Natural killer cell (primary cell): ENCODE results near the gene ARID4B. TPM values are rescaled to one million over a fixed set of nuclear protein-coding genes. Genes with fewer than 3 reads are reported as not detected.
A peak's percentile ranks its signal among the peaks of the same experiment; 100 is the strongest.
"Not testable (repeated sequence)": the region's sequence is repeated elsewhere in the genome, so short reads cannot be mapped to it uniquely, and the experiment has no call there.

ENCODE experiments used
- ATAC-seq, 3 donors: fragments of 150-1000 bp in 2 of 3; fragments of 200-7000 bp in 1 of 3; cut with Tn5 transposase; 1 replicate in 1 of 3; 2 replicates in 2 of 3; pipeline ENCODE4 v1.10.0; 2021; ENCODE audit warnings: mild to moderate bottlenecking in 2 of 3, moderate library complexity in 2 of 3
- DNase-seq, 2 donors: peaks; one replicate each; pipeline versions ENCODE4 v3.0.0 to v3.0.0-alpha.2; 2013 to 2021; ENCODE audit warnings: mixed read lengths in 1 of 2
- H3K27ac ChIP-seq: one replicate; pipeline ENCODE4 v1.5.1; 2013; ENCODE audit warnings: mild to moderate bottlenecking, low read length
- H3K27me3 ChIP-seq: one replicate; pipeline ENCODE4 v1.6.1; 2013; ENCODE audit warnings: low read length; ENCODE audit not compliant: control insufficient read depth, insufficient read depth
- H3K36me3 ChIP-seq: one replicate; pipeline ENCODE4 v1.6.1; 2013; ENCODE audit warnings: low read length; ENCODE audit not compliant: control insufficient read depth, insufficient read depth
- H3K4me1 ChIP-seq: one replicate; pipeline ENCODE4 v1.6.1; 2013; ENCODE audit warnings: low read length; ENCODE audit not compliant: control insufficient read depth, insufficient read depth
- H3K4me3 ChIP-seq: one replicate; pipeline ENCODE4 v1.5.1; 2013; ENCODE audit warnings: low read length
- H3K9me3 ChIP-seq: one replicate; pipeline ENCODE4 v1.6.1; 2013; ENCODE audit warnings: low read length; ENCODE audit not compliant: control insufficient read depth, insufficient read depth
- H3K27ac Mint-ChIP-seq, 2 donors: one replicate each; pipeline ENCODE4 v1.8.0; 2022; ENCODE audit warnings: mild to moderate bottlenecking in 2 of 2, mixed read lengths in 2 of 2, moderate library complexity in 1 of 2
- H3K27me3 Mint-ChIP-seq, 2 donors: one replicate each; pipeline ENCODE4 v1.8.0; 2022; ENCODE audit warnings: low read depth in 2 of 2, mixed read lengths in 2 of 2
- H3K36me3 Mint-ChIP-seq: one replicate; pipeline ENCODE4 v1.8.0; 2022; ENCODE audit warnings: mixed read lengths
- H3K4me1 Mint-ChIP-seq, 2 donors: one replicate each; pipeline ENCODE4 v1.8.0; 2022; ENCODE audit warnings: mixed read lengths in 2 of 2
- H3K4me3 Mint-ChIP-seq: one replicate; pipeline ENCODE4 v1.8.0; 2022; ENCODE audit warnings: mild to moderate bottlenecking, moderate library complexity, mixed read lengths
- H3K9me3 Mint-ChIP-seq, 2 donors: one replicate each; pipeline ENCODE4 v1.8.0; 2022; ENCODE audit warnings: mixed read lengths in 2 of 2
- WGBS: methylation state at CpG from one replicate; pipeline ENCODE4 v1.1.7; 2013; ENCODE audit warnings: missing lambda C conversion rate; ENCODE audit not compliant: insufficient coverage; 5-methylcytosine and 5-hydroxymethylcytosine counted together
- intact Hi-C: fragments of 100-400 bp; cut with micrococcal nuclease; formaldehyde crosslinking; loops from one replicate; pipeline ENCODE4 v1.14.2; 2022
- total RNA-seq, 4 donors: library from RNA; stranded (reverse); fragments of 120-200 nt in 1 of 4; gene quantifications; one replicate each; pipeline versions ENCODE4 v1.2.3 to v1.2.4, GENCODE V29; 2013 to 2022
- TF ChIP-seq, protein P1 (sequence below): fragments of 200-600 bp; IDR thresholded peaks from one replicate; pipeline ENCODE4 v1.8.0; 2022; ENCODE audit warnings: antibody characterized with exemption

The ARID4B gene
- total RNA-seq, 3 donors from 2014 or later (not counting 1 experiment from before 2014, with no cell fraction given), result 161 to 189 (median 178) TPM

DNA sequence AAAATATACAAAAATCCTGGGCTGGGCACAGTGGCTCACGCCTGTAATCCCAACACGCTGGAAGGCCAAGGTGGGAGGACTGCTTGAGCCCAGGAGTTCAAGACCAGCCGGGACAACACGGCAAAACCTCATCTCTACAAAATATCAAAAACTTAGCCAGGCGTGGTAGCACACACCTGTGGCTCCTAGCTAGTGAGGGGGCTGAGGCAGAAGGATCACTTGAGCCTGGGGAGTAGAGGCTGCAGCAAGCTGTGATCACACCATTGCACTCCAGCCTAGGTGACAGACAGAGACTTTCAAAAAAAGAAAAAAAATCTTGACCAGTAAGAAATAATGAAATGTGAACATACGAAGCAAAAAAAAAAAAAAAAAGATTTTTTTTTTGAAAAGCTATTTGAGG lies 52.1 kb downstream of the ARID4B start:
- H3K9me3 ChIP-seq, result no peaks in the 10 kb centered on the region
- no peaks in the 10 kb centered on the region for H3K27me3 ChIP-seq
- no peaks in the 10 kb centered on the region for H3K9me3 Mint-ChIP-seq
- WGBS, result 76% methylated on average over 4 of the region's 6 CpGs
- H3K4me3 Mint-ChIP-seq, result peak overlapping the region; percentile 41
- ATAC-seq, result peak; percentile 59 to 70 (median 67)
- H3K36me3 Mint-ChIP-seq, result no peaks in the 10 kb centered on the region
- intact Hi-C loops, result no loop called here
- TF ChIP-seq, protein P1, sequence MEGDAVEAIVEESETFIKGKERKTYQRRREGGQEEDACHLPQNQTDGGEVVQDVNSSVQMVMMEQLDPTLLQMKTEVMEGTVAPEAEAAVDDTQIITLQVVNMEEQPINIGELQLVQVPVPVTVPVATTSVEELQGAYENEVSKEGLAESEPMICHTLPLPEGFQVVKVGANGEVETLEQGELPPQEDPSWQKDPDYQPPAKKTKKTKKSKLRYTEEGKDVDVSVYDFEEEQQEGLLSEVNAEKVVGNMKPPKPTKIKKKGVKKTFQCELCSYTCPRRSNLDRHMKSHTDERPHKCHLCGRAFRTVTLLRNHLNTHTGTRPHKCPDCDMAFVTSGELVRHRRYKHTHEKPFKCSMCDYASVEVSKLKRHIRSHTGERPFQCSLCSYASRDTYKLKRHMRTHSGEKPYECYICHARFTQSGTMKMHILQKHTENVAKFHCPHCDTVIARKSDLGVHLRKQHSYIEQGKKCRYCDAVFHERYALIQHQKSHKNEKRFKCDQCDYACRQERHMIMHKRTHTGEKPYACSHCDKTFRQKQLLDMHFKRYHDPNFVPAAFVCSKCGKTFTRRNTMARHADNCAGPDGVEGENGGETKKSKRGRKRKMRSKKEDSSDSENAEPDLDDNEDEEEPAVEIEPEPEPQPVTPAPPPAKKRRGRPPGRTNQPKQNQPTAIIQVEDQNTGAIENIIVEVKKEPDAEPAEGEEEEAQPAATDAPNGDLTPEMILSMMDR, result no peak
- no peak overlapping the region for H3K4me3 ChIP-seq
- peaks cover 54 to 70% of the 10 kb centered on the region in 2 donors for H3K4me1 Mint-ChIP-seq
- H3K4me1 ChIP-seq, result peaks cover 32% of the 10 kb centered on the region
- H3K27ac ChIP-seq, result no peak overlapping the region
- peak overlapping the region; percentile 60 to 65 for H3K27ac Mint-ChIP-seq
- no peaks in the 10 kb centered on the region for H3K36me3 ChIP-seq
- no peak for DNase-seq
- no peaks in the 10 kb centered on the region for H3K27me3 Mint-ChIP-seq

DNA sequence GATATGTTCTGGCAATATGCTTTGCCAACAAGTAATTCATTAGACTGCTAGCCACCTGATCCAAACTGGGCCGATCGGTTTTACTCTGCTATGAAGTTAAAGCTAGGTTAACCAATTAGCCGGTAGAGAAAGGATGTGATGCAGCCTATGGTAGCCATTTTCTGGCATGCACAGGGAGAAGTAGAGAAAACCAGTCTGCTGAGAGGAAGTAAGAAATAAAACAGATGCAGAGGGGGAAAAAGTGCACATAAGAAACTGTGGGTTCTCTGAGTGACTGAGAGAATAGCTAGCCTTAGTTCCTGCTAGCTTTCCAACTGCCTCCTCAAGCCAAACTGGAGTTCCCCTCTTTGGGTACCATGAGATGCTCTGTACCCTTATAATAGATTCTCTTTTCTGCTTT lies 52.8 kb downstream of the ARID4B start:
- H3K27me3 ChIP-seq, result no peaks in the 10 kb centered on the region
- H3K4me1 ChIP-seq, result peaks cover 28% of the 10 kb centered on the region
- Mint-ChIP-seq H3K9me3 (no peaks in the 10 kb centered on the region), H3K27me3 (no peaks in the 10 kb centered on the region), H3K36me3 (no peaks in the 10 kb centered on the region), H3K4me3 (peak overlapping the region; percentile 41), H3K4me1 (peaks cover 56 to 72% of the 10 kb centered on the region in 2 donors), H3K27ac (peak overlapping the region; percentile 60 to 65)
- TF ChIP-seq, protein P1, result no peak
- no peaks in the 10 kb centered on the region for H3K9me3 ChIP-seq
- WGBS, result 42% methylated on average over 3 of the region's 3 CpGs
- H3K36me3 ChIP-seq, result no peaks in the 10 kb centered on the region
- intact Hi-C loops, result no loop called here
- DNase-seq (peak in 1 of 2 donors; percentile 49), ATAC-seq (peak; percentile 43 to 65 (median 43))
- H3K4me3 ChIP-seq, result no peak overlapping the region
- H3K27ac ChIP-seq, result peak overlapping the region; percentile 34

DNA sequence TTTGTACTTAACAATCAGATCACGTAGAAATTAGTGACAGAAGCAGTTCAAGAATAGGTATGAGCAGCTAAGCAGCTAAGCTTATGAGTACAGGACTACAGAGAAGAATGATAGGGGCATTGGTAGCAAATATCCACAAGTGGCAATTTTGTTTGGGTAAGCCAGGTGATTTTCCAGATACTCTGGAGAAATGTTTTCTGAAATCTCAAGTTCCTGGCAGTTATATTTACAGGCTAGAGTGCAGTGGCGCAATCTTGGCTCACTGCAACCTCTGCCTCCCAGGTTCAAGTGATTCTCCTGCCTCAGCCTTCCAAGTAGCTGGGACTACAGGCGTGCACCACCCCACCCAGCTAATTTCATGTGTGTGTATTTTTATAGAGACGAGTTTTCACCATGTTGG lies 55.1 kb downstream of the ARID4B start:
- intact Hi-C loops, result no loop called here
- no peaks in the 10 kb centered on the region for H3K36me3 ChIP-seq
- H3K4me1 ChIP-seq, result peaks cover 33% of the 10 kb centered on the region
- no peak overlapping the region for H3K27ac ChIP-seq
- Mint-ChIP-seq H3K27me3 (no peaks in the 10 kb centered on the region), H3K36me3 (no peaks in the 10 kb centered on the region), H3K4me1 (peaks cover 56 to 73% of the 10 kb centered on the region in 2 donors), H3K4me3 (no peak overlapping the region), H3K27ac (no peak overlapping the region), H3K9me3 (no peaks in the 10 kb centered on the region)
- no peak overlapping the region for H3K4me3 ChIP-seq
- DNase-seq (no peak), ATAC-seq (no peak)
- TF ChIP-seq, protein P1, result no peak
- WGBS, result 86% methylated on average over 4 of the region's 4 CpGs
- H3K9me3 ChIP-seq, result no peaks in the 10 kb centered on the region
- no peaks in the 10 kb centered on the region for H3K27me3 ChIP-seq

DNA sequence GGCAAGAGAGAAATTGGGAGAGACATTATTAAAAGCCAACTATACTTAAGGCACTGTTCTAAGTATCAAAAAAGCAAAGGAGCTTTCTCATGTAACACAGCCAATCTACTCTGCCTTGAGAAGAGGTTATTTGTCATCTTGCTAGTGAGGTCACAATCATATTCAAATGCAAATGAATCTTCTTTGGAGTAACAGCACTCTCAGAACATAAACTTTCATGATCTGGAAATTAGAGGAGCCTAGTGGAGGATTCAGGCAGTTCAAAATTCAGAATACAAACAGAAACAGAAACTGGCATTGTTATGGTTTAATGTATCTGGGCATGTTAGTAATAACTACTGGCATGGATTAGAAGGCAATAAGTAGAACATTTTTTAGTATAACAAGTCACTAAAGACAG lies 57.4 kb downstream of the ARID4B start:
- H3K4me1 ChIP-seq, result peaks cover 32% of the 10 kb centered on the region
- H3K4me3 ChIP-seq, result no peak overlapping the region
- H3K9me3 Mint-ChIP-seq, result no peaks in the 10 kb centered on the region
- TF ChIP-seq, protein P1, result no peak
- peak overlapping the region; percentile 53 to 57 for H3K27ac Mint-ChIP-seq
- H3K27me3 ChIP-seq, result no peaks in the 10 kb centered on the region
- H3K4me3 Mint-ChIP-seq, result peak overlapping the region; percentile 15
- intact Hi-C loops, result no loop called here
- no peak overlapping the region for H3K27ac ChIP-seq
- H3K9me3 ChIP-seq, result no peaks in the 10 kb centered on the region
- ATAC-seq (peak; percentile 57 to 76 (median 70)), DNase-seq (peak in 1 of 2 donors; percentile 46)
- peaks cover 67 to 79% of the 10 kb centered on the region in 2 donors for H3K4me1 Mint-ChIP-seq
- H3K36me3 Mint-ChIP-seq, result no peaks in the 10 kb centered on the region
- no peaks in the 10 kb centered on the region for H3K36me3 ChIP-seq
- no peaks in the 10 kb centered on the region for H3K27me3 Mint-ChIP-seq

DNA sequence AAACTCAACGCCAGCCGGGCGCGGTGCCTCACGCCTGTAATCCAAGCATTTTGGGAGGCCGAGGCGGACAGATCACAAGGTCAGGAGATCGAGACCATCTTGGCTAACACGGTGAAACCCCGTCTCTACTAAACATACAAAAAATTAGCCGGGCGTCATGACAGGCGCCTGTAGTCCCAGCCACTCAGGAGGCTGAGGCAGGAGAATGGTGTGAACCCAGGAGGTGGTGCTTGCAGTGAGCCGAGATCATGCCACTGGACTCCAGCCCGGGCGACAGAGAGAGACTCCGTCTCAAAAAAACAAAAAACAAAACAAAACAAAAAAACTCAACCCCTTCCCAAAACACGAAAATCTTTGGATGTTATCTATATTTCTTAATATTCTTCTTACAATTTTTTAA lies 58.0 kb downstream of the ARID4B start:
- DNase-seq, H3K4me3 ChIP-seq, ATAC-seq, H3K27me3 Mint-ChIP-seq, H3K4me3 Mint-ChIP-seq, intact Hi-C loops, H3K27ac ChIP-seq, H3K27me3 ChIP-seq, H3K9me3 Mint-ChIP-seq, H3K36me3 ChIP-seq, H3K9me3 ChIP-seq, H3K36me3 Mint-ChIP-seq: not testable (repeated sequence)
- peaks cover 31% of the 10 kb centered on the region for H3K4me1 ChIP-seq
- Mint-ChIP-seq H3K4me1 (peaks cover 64 to 76% of the 10 kb centered on the region in 2 donors), H3K27ac (peak overlapping the region; percentile 53 to 57)
- 91% methylated on average over 14 of the region's 18 CpGs for WGBS
